Dedifferentiated amniotic fluid mesenchymal stem cell (primary cell): Measurements from ENCODE around the gene SIN3B.
"Not testable (repeated sequence)": the region's sequence is repeated elsewhere in the genome, so short reads cannot be mapped to it uniquely, and the experiment has no call there.

Experiments used
- DNase-seq: peaks from one replicate; pipeline ENCODE4 v3.0.0-alpha.2; 2016; ENCODE audit errors: extremely low spot score

Gene SIN3B

GRCh38 chr19:16867211-16867610, 38.0 kb downstream of the SIN3B start:
- no peak for DNase-seq

GRCh38 chr19:16868423-16869130, 39.4 kb downstream of the SIN3B start:
- DNase-seq, result no peak

- DNase-seq, result no peak
These were observed 40.3 kb downstream of the SIN3B start for GRCh38 chr19:16869331-16869972.

GRCh38 chr19:16871871-16872270, 42.7 kb downstream of the SIN3B start:
- DNase-seq, result no peak

GRCh38 chr19:16872728-16873127, 43.5 kb downstream of the SIN3B start:
- no peak for DNase-seq

- no peak for DNase-seq
These were observed 44.4 kb downstream of the SIN3B start for GRCh38 chr19:16873594-16873993.

- no peak for DNase-seq
These were observed 45.2 kb downstream of the SIN3B start for GRCh38 chr19:16874250-16874977.

- not testable (repeated sequence) for DNase-seq
These were observed 45.7 kb downstream of the SIN3B start for GRCh38 chr19:16874978-16875299.

GRCh38 chr19:16875584-16876555, 46.7 kb downstream of the SIN3B start:
- DNase-seq, result no peak

GRCh38 chr19:16876904-16877361, 47.7 kb downstream of the SIN3B start:
- DNase-seq, result no peak

- no peak for DNase-seq
These were observed 48.4 kb downstream of the SIN3B start for GRCh38 chr19:16877581-16877980.

GRCh38 chr19:16878181-16878965, 49.2 kb downstream of the SIN3B start:
- DNase-seq, result no peak

- DNase-seq, result no peak
These were observed 51.8 kb downstream of the SIN3B start for GRCh38 chr19:16880884-16881554.

- no peak for DNase-seq
These were observed 52.9 kb downstream of the SIN3B start for GRCh38 chr19:16882146-16882545.

- no peak for DNase-seq
These were observed 54.3 kb downstream of the SIN3B start for GRCh38 chr19:16883522-16883921.

- no peak for DNase-seq
These were observed 56.0 kb downstream of the SIN3B start for GRCh38 chr19:16885166-16885565.

GRCh38 chr19:16886305-16886880, 57.2 kb downstream of the SIN3B start:
- DNase-seq, result no peak

GRCh38 chr19:16887353-16888265, 58.4 kb downstream of the SIN3B start:
- DNase-seq, result no peak
